GM19193 (cell line): Measurements from ENCODE around the gene ZNHIT6.

Source experiments
- POLR2A ChIP-seq: IDR thresholded peaks from 4 replicates; pipeline ENCODE4 v1.6.1; 2011; ENCODE audit not compliant: insufficient read depth, insufficient read length; ENCODE audit errors: extremely low read depth

The ZNHIT6 gene

DNA sequence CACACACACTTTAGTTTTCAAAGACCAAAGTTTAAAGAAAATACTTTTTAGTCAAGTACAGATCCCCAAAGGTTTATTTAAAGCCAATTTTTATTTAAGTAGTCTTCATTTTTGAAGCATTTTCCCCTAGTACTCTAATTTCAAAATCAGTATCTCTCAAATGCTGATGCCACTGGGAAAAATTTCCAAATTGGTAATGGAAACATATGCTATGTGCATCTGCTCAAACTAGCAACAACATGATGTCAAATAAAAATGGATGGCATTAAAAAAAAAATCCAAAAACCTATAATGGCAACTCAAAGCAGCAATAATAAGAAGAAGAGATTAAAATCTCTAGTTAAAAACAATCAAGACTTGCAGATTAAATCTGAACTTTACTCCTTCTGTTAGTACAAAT lies 58.6 kb downstream of the ZNHIT6 start:
- TF ChIP-seq POLR2A = no peak

DNA sequence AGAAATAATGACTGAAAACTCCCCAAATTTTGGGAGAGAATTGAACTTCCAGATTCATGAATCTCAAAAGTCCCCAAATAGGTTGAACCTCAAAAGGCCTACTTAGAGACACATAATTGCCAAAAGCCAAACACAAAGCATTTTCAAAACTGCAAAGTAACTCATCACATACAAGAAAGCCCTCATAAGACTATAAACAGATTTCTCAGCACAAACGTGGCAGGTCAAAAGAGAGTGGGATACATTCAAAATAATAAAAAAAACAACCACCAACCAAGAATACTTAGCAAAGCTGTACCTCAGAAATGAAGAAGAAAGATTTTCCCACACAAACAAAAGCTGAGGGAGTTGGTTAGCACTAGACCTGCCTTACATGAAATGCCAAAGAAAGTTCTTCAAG lies 69.8 kb downstream of the ZNHIT6 start:
- TF ChIP-seq POLR2A = no peak

DNA sequence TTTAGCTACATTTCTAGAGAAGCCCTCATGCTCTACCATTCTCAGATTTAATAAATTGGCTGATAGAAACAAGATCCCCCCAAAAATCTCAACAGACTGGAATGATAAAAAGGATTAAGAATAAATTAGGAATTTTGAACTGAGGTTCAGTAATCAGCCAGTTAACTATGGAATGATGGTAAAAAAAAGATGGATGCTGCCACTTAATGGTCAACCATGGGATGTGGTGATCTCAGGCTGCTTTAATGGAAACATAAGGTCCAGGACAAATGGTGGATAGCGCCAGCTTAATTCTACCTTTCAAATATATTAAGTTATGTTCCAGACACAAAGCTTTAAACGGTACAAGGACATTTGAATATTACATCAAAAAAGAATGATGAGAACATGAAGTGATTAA lies 77.7 kb downstream of the ZNHIT6 start:
- no peak for TF ChIP-seq POLR2A

DNA sequence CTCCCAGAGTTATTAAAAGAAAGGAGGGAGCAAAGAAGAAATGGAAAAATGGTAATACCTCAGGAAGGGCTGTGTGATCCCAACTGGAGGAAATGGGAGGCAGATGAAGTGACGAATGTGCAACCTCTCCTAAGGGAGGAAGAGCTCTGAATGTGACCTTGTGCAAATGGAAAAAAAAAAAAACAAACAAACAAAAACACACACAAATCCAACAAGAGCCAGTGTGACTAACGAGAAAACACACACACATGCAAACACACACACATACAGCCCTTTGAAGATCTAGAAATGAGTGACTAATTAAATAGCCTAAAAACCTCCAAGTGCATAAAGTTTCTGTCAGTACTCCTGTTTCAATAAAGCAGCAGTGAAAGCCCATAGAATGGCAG lies 78.7 kb downstream of the ZNHIT6 start:
- no peak for TF ChIP-seq POLR2A

DNA sequence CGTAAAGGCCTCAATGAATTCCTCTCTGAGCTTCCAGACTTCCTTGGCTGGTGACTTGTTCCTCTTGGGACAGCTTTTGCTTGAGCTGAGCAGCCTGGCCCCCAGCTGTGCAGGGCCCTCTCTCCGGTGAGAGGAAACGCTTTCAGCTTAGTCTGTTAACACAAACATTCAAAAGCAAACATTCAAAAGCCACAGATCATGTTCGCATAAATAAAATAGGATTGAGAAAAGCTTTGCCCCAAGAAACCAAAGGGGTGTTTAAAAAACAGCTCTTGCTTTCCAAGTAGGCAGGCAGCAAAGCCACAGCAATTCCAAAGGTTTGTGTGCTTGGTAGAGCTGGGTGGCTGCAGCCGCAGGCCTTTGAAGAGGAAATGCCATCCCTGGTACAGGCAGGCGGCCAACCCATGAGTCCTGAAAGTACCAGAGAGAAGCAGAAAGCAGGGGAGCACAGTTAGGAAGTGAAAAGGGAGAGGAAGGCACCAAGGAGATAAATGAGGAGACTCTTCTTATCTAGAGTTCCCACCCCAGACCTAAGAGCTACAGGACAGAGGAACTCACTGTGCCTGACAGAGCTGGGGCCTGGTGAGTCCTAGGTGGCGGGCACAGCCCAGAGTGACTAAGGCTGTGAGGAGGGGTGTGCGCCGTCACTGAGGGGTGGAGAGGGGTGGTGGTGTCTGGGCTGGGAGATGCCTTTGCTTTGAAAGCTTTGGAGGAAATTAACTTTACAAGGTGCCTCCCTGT lies 79.3 kb downstream of the ZNHIT6 start:
- TF ChIP-seq POLR2A = no peak

DNA sequence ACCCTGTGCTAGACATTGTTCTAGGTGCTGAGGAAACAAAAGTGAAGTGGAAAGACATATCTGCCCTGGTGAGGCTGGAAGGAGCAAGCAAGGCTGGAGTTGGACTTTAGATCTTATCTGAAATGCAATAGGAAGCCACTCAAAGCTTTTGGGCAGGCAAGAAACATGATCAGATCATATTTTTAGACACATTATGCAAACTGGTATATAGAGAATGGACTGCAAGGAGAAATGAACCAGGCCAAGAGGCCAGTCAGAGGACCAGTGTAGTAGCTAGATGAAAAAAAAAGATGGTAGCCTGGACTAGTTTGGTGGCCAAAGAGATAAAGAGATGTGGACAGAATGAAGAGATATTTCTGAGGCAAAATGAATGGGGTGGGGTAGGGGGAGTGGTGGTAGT lies 81.4 kb downstream of the ZNHIT6 start:
- TF ChIP-seq POLR2A = no peak

DNA sequence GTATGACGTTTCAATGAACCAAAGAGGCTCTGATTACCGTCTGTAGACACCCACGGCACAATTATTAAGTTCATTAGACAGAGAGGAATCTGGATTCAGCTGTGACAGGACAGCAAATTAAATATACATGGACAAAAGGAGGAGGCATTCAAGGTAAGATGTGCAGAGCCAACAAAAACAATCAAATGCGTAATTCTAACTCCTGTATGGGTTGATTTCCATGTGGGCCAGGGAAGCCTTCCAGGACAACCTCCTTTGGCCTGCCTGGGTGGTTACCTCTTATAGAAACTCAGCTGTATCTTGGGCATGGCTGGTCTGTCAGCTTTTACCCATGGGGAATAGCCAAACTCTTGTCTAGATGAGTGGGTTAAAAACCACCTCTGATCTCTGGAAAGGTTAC lies 83.9 kb downstream of the ZNHIT6 start:
- no peak for TF ChIP-seq POLR2A

DNA sequence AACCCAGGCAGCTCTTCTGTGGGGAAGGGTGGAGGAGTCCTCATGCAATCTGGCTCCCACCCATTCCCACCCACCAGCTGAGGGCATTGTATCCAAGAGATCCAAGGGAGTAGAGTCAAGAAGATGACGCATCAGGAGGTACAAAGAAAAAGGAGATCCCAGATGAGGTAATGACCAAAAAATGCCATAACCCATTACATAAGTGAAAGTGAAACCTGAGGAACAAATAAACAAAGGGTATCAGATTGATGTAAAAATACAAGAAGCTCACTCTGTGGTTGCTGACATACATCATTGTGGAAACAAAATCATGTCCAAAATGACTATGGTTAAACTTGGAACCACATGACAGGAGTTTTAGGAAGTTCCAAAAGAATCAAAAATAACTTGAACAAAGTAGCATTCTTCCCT lies 85.2 kb downstream of the ZNHIT6 start:
- no peak for TF ChIP-seq POLR2A

DNA sequence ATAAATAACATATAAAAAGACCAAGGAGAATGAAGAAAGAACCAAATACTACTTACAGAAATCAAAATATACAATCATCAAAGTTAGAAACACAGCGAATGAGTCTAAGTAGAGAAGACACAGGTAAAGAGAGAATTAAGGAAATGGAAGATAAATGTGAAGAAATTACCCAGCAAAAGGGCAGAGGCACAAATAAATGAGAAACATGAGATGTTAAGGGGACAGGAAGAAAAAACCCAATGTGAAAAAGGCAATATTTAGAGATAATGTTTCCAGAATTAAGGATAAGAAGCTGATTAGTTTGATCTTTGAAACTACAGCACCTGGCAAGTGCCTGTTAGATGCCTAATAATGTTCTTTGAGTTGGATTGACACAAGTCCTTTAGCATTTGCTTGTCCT lies 86.8 kb downstream of the ZNHIT6 start:
- no peak for TF ChIP-seq POLR2A

DNA sequence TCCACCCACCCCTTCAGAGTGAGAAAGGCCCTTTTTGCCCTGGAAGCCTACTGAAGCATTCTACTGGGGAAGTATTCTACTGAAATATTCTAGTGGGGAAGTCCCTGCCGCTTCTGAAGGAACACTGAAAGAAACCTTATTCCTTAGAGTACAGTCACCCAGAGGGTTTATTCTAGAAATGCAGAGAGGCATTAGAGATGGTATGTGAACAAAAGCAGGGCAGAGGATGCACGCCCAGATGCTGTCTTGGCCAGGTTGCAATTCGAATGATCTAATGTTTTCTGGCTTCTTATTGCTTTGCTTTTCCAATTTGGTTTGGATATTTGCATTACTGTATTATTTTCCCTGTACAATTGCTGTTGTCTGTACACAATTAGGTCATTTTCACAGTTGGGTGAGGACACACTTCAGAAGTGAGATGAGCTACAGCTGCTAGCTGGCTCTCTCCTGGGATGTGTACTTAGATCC lies 90.6 kb downstream of the ZNHIT6 start:
- no peak for TF ChIP-seq POLR2A

DNA sequence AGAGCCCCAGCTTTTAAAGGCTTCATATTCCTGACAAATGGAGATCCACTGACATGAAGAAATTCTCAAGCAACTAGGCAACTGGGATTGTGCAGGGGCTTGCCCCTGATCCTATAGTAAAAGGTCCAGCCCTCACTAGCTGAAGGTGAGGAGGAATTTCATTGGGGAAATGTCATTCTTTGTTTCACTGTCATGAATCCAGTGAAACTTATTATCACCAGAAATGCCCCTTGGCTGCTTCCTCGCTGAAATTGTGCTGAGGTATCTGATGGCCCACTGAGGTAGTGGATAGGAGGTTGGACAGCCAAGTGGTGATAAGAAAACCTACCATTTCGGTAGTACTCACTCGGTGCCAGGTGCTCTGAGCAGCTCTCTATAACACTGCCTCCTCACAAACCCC lies 91.5 kb downstream of the ZNHIT6 start:
- no peak for TF ChIP-seq POLR2A

DNA sequence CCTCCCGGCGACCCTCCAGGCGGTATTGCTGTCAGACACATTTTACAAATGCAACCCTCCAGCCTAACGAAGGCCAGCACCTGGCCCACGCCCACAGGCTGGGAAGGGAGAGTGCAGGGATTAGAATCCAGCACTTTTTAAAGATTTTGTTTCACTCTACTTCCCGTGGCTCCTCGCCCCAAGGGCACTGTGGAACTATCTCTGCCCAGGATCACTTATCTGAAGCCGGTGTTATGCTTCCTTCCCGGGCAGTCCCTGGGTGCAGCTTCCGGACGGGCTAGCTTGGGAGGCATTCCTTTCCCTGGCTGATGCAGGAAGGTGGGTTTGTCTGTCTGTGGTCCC lies 91.9 kb downstream of the ZNHIT6 start:
- no peak for TF ChIP-seq POLR2A

DNA sequence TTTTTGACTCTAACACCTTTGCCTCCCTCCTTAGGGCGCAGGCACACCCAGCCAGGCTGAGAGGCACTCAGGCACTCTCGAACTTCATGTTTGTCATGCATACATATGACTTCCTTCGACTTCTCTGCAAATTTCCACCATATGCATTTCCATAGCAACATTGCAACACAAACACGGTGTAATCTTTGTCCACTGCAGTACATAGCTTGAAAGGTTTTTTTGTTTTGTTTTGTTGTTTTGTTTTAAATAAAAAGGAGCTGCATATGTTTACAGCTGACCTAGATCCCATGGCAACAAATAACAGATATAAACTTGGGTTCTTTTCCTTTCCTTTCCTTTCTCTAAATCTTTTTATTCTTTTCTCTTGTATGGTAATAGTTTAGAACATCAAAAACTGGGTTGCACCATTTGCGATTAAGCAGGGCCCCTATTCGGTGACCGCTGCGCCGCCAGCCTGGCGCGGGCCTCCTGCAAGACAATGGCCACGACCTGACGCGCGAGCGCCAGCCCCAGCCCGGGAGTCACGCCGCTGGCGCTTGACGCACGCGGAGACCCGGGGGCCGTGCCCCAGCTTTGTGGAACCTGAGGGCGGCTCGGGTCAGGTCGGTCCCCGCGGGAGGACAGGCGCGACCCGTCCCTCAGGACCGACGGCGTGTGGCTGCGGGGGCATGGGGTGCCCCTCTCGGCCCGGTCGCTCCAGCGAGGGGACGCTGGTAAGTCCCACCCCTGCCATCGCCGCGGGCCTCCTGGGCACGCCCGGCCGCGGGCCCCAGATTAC lies 92.5 kb downstream of the ZNHIT6 start:
- TF ChIP-seq POLR2A = no peak

DNA sequence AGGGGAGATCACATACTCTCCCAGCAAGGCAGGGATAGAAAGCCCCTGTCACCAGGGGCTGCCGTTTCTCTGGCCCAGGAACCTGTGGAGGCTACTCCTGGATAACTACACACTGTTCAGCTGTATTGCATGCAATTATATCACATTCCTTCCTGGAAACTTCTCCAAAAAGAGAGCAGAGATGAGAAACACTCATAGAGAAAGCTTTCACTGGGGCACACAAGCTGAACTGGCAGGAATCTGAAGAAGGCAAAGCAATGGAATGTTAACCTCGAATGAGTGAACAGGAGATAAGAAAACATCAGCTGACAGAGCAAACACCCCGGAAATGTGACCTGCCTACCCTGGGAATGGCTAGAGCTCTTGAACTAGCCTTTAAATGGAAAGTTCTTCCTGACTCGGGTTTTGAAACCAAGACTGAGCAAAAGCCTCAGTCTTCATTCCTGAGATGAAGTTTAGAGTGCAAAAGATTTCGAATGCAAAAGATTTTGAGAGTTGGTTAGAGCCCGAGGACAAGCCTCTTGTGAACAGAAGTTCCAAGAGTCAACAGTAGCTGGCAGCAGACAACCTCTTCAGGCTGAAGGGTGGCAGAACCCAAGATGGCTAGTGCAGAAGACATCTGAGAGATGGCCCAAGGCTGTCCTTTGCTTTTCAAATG lies 95.4 kb downstream of the ZNHIT6 start:
- TF ChIP-seq POLR2A = no peak

DNA sequence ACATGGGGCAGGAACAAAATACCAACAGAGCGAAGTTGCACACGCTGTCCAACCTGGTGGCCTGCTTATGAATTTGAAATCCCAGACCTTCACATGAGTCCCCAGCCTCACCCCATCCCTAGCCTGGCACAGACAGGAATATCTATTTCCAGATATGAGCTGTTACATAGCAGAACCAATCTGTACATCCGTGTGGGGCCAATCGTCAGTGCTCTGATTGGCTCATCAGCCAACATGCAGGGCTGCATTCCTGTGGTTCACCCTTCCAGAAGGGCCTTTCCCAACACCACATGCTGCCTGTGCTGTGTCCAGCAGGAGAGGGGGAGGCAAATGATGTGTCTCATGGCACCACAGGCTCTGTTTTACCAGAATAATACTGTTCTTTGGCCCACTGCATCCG lies 96.4 kb downstream of the ZNHIT6 start:
- TF ChIP-seq POLR2A = no peak

DNA sequence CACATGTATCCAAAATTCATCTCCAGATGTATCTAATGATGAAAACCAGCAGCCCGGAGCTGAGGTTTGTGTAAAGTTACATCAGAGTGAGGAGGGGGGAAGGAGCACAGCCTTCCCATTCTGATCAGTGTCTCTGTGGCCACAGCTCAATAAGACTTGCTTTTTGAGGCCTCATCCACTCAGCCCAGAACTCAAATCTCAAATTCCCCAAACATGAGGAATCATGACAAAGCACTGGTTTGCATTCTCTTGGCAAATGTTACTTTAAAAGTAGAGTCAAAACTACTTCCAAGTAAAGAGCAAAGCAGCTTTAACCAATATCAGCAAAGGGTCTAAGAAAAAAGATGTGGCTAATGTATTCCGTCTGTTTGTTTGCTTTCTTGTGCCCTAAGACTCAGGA lies 96.8 kb downstream of the ZNHIT6 start:
- no peak for TF ChIP-seq POLR2A
